GM23338 (cell line): ENCODE data around the gene TMEM44. TPM values are rescaled to one million over a fixed set of nuclear protein-coding genes. Genes with fewer than 3 reads are reported as not detected.

Source experiments
- ATAC-seq: fragments of 200-7000 bp; cut with Tn5 transposase; 3 replicates; pipeline ENCODE4 v1.9.1; 2020
- DNase-seq: peaks from one replicate; pipeline ENCODE4 v3.0.0-alpha.2; 2015; ENCODE audit warnings: low spot score
- H2AFZ ChIP-seq: fragments of 200-600 bp; sonication (generic); 2 replicates; pipeline ENCODE4 v1.8.0; 2016; ENCODE audit warnings: antibody characterized with exemption, mild to moderate bottlenecking, moderate library complexity
- H3F3A ChIP-seq: fragments of 200-600 bp; sonication (generic); replicated peaks from 2 replicates; pipeline ENCODE4 v1.8.0; 2017; ENCODE audit warnings: antibody characterized with exemption, mixed run types, low read depth
- H3K27ac ChIP-seq: fragments of 200-600 bp; sonication (generic); 2 replicates; pipeline ENCODE4 v1.6.1; 2016; ENCODE audit warnings: low read depth
- H3K27me3 ChIP-seq: fragments of 200-600 bp; sonication (generic); 2 replicates; pipeline ENCODE4 v1.8.0; 2016; ENCODE audit warnings: mild to moderate bottlenecking, mixed run types, moderate library complexity; ENCODE audit not compliant: insufficient read depth
- H3K36me3 ChIP-seq: fragments of 200-600 bp; sonication (generic); 2 replicates; pipeline ENCODE4 v1.8.0; 2016; ENCODE audit warnings: mild to moderate bottlenecking; ENCODE audit not compliant: insufficient read depth
- H3K4me1 ChIP-seq: fragments of 200-600 bp; sonication (generic); 2 replicates; pipeline ENCODE4 v1.8.0; 2016; ENCODE audit warnings: mild to moderate bottlenecking, moderate library complexity; ENCODE audit not compliant: insufficient read depth
- H3K4me2 ChIP-seq: fragments of 200-600 bp; sonication (generic); 2 replicates; pipeline ENCODE4 v1.7.1; 2017; ENCODE audit warnings: mixed run types
- H3K4me3 ChIP-seq: fragments of 200-600 bp; sonication (generic); 2 replicates; pipeline ENCODE4 v1.6.1; 2016; ENCODE audit warnings: mixed run types
- H3K79me2 ChIP-seq: fragments of 200-600 bp; sonication (generic); replicated peaks from 2 replicates; pipeline ENCODE4 v1.8.0; 2017; ENCODE audit warnings: mild to moderate bottlenecking; ENCODE audit not compliant: insufficient read depth
- H3K9me2 ChIP-seq: fragments of 200-600 bp; sonication (generic); 2 replicates; pipeline ENCODE4 v1.8.0; 2017; ENCODE audit not compliant: insufficient read depth
- H4K20me1 ChIP-seq: fragments of 200-600 bp; sonication (generic); replicated peaks from 2 replicates; pipeline ENCODE4 v1.8.0; 2017; ENCODE audit warnings: mild to moderate bottlenecking; ENCODE audit not compliant: insufficient read depth
- H3K27ac Mint-ChIP-seq: 2 replicates; pipeline ENCODE4 v1.8.0; 2020; ENCODE audit warnings: inconsistent platforms, mild to moderate bottlenecking, moderate library complexity, mixed read lengths
- H3K27me3 Mint-ChIP-seq: 3 replicates; pipeline ENCODE4 v1.8.0; 2022; ENCODE audit warnings: low read depth, mild to moderate bottlenecking, moderate library complexity, mixed read lengths, inconsistent platforms; ENCODE audit not compliant: insufficient read depth, poor library complexity
- H3K36me3 Mint-ChIP-seq: 3 replicates; pipeline ENCODE4 v1.8.0; 2021; ENCODE audit warnings: low read depth, mild to moderate bottlenecking, inconsistent platforms, moderate library complexity, mixed read lengths
- H3K4me1 Mint-ChIP-seq: 3 replicates; pipeline ENCODE4 v1.8.0; 2020; ENCODE audit warnings: mild to moderate bottlenecking, inconsistent platforms, mixed read lengths
- H3K4me3 Mint-ChIP-seq: 3 replicates; pipeline ENCODE4 v1.8.0; 2021; ENCODE audit warnings: moderate library complexity, mild to moderate bottlenecking, inconsistent platforms, mixed read lengths
- H3K9me3 Mint-ChIP-seq: 3 replicates; pipeline ENCODE4 v1.8.0; 2020; ENCODE audit warnings: moderate library complexity, mild to moderate bottlenecking, inconsistent platforms, mixed read lengths
- CREB1 ChIP-seq: fragments of 250-450 bp; sonication (Bioruptor Pico); IDR thresholded peaks from 2 replicates; pipeline ENCODE4 v1.5.0; 2020; ENCODE audit warnings: low read depth, mild to moderate bottlenecking, moderate library complexity
- CTCF ChIP-seq, 2 experiments: fragments of 200-600 bp in 1 of 2; sonication (generic) in 1 of 2; conservative IDR thresholded peaks; 2 replicates each; pipeline versions ENCODE4 v1.5.1 to v1.6.1; 2016 to 2017; ENCODE audit warnings: antibody characterized with exemption in 2 of 2, low read depth in 2 of 2, mild to moderate bottlenecking in 2 of 2, moderate library complexity in 1 of 2
- ETS1 ChIP-seq: IDR thresholded peaks from 2 replicates; pipeline ENCODE4 v1.6.1; 2016; ENCODE audit warnings: antibody characterized with exemption
- EZH2 ChIP-seq: fragments of 200-600 bp; sonication (generic); IDR thresholded peaks from one replicate; pipeline ENCODE4 v1.8.0; 2017; ENCODE audit warnings: antibody characterized with exemption, mild to moderate bottlenecking, low read depth; ENCODE audit not compliant: unreplicated experiment
- EZH2phosphoT487 ChIP-seq: fragments of 200-600 bp; sonication (generic); IDR thresholded peaks from one replicate; pipeline ENCODE4 v1.8.1; 2018; ENCODE audit warnings: antibody characterized with exemption; ENCODE audit not compliant: unreplicated experiment
- JUNB ChIP-seq: IDR thresholded peaks from one replicate; pipeline ENCODE4 v1.6.1; 2016; ENCODE audit warnings: antibody characterized with exemption; ENCODE audit not compliant: unreplicated experiment
- NANOG ChIP-seq: IDR thresholded peaks from 2 replicates; pipeline ENCODE4 v1.6.1; 2016; ENCODE audit warnings: antibody characterized with exemption, borderline replicate concordance
- POLR2AphosphoS5 ChIP-seq: IDR thresholded peaks from 2 replicates; pipeline ENCODE4 v1.6.1; 2016; ENCODE audit warnings: antibody characterized with exemption, low read depth
- REST ChIP-seq: IDR thresholded peaks from one replicate; pipeline ENCODE4 v1.6.1; 2018; ENCODE audit warnings: antibody characterized with exemption; ENCODE audit not compliant: unreplicated experiment
- STAT1 ChIP-seq: IDR thresholded peaks from one replicate; pipeline ENCODE4 v1.6.1; 2016; ENCODE audit warnings: antibody characterized with exemption; ENCODE audit not compliant: unreplicated experiment
- ZNF114 ChIP-seq: fragments of 250-450 bp; sonication (Bioruptor Pico); IDR thresholded peaks from 2 replicates; pipeline ENCODE4 v1.5.0; 2020; ENCODE audit warnings: mild to moderate bottlenecking, moderate library complexity
- ZNF331 ChIP-seq: fragments of 250-450 bp; sonication (Bioruptor Pico); IDR thresholded peaks from 2 replicates; pipeline ENCODE4 v1.5.0; 2020; ENCODE audit warnings: low read depth, mild to moderate bottlenecking, moderate library complexity
- polyA plus RNA-seq: library from polyadenylated mRNA; unstranded; fragments of >200 nt; fragmentation: Nextera tagmentation; extraction: Ambion mirVana; gene quantifications from 2 replicates; pipeline ENCODE4 v1.2.1, GENCODE V29; 2016
- total RNA-seq: library from RNA; depleted of rRNA; stranded (reverse); fragments of >200 nt; shearing (Covaris generic); gene quantifications from 2 replicates; pipeline ENCODE4 v1.2.3, GENCODE V29; 2014
- TF ChIP-seq, protein P1 (sequence below): fragments of 250-450 bp; sonication (Bioruptor Pico); IDR thresholded peaks from 2 replicates; pipeline ENCODE4 v1.5.0; 2020; ENCODE audit warnings: mild to moderate bottlenecking, moderate library complexity

The TMEM44 gene
- total and polyA plus RNA-seq, 2 experiments from 2014 or later, result 10.0 to 10.5 TPM

- Mint-ChIP-seq H3K27ac (no peak overlapping the region), H3K9me3 (no peaks in the 10 kb centered on the region; the same call in 2 of the 3 replicates), H3K4me1 (peaks cover 11% of the 10 kb centered on the region), H3K27me3 (no peaks in the 10 kb centered on the region), H3K36me3 (peaks cover 68% of the 10 kb centered on the region), H3K4me3 (no peak overlapping the region)
- Histone ChIP-seq H3K4me2 (no peak overlapping the region), H3K4me3 (no peak overlapping the region), H3K9me2 (no peaks in the 10 kb centered on the region), H3K4me1 (peaks cover 11% of the 10 kb centered on the region; the same call in 1 of the 2 replicates), H3K27me3 (no peaks in the 10 kb centered on the region), H3F3A (no peaks in the 10 kb centered on the region), H4K20me1 (peaks cover 12% of the 10 kb centered on the region), H3K79me2 (peaks cover 35% of the 10 kb centered on the region), H3K36me3 (peaks cover 32% of the 10 kb centered on the region), H3K27ac (no peak overlapping the region), H2AFZ (no peak overlapping the region)
- TF ChIP-seq ZNF114 (CRISPR knock-in tag) (no peak), STAT1 (no peak), ZNF331 (CRISPR knock-in tag) (no peak), ETS1 (no peak), JUNB (no peak), REST (no peak), NANOG (no peak), EZH2 (no peak), CREB1 (CRISPR knock-in tag) (no peak), CTCF (conservative IDR thresholded peaks at IDR 0.05; ENCODE audit: low read depth in 2 of 2) (no peak), POLR2AphosphoS5 (no peak), EZH2phosphoT487 (no peak)
- TF ChIP-seq, protein P1, sequence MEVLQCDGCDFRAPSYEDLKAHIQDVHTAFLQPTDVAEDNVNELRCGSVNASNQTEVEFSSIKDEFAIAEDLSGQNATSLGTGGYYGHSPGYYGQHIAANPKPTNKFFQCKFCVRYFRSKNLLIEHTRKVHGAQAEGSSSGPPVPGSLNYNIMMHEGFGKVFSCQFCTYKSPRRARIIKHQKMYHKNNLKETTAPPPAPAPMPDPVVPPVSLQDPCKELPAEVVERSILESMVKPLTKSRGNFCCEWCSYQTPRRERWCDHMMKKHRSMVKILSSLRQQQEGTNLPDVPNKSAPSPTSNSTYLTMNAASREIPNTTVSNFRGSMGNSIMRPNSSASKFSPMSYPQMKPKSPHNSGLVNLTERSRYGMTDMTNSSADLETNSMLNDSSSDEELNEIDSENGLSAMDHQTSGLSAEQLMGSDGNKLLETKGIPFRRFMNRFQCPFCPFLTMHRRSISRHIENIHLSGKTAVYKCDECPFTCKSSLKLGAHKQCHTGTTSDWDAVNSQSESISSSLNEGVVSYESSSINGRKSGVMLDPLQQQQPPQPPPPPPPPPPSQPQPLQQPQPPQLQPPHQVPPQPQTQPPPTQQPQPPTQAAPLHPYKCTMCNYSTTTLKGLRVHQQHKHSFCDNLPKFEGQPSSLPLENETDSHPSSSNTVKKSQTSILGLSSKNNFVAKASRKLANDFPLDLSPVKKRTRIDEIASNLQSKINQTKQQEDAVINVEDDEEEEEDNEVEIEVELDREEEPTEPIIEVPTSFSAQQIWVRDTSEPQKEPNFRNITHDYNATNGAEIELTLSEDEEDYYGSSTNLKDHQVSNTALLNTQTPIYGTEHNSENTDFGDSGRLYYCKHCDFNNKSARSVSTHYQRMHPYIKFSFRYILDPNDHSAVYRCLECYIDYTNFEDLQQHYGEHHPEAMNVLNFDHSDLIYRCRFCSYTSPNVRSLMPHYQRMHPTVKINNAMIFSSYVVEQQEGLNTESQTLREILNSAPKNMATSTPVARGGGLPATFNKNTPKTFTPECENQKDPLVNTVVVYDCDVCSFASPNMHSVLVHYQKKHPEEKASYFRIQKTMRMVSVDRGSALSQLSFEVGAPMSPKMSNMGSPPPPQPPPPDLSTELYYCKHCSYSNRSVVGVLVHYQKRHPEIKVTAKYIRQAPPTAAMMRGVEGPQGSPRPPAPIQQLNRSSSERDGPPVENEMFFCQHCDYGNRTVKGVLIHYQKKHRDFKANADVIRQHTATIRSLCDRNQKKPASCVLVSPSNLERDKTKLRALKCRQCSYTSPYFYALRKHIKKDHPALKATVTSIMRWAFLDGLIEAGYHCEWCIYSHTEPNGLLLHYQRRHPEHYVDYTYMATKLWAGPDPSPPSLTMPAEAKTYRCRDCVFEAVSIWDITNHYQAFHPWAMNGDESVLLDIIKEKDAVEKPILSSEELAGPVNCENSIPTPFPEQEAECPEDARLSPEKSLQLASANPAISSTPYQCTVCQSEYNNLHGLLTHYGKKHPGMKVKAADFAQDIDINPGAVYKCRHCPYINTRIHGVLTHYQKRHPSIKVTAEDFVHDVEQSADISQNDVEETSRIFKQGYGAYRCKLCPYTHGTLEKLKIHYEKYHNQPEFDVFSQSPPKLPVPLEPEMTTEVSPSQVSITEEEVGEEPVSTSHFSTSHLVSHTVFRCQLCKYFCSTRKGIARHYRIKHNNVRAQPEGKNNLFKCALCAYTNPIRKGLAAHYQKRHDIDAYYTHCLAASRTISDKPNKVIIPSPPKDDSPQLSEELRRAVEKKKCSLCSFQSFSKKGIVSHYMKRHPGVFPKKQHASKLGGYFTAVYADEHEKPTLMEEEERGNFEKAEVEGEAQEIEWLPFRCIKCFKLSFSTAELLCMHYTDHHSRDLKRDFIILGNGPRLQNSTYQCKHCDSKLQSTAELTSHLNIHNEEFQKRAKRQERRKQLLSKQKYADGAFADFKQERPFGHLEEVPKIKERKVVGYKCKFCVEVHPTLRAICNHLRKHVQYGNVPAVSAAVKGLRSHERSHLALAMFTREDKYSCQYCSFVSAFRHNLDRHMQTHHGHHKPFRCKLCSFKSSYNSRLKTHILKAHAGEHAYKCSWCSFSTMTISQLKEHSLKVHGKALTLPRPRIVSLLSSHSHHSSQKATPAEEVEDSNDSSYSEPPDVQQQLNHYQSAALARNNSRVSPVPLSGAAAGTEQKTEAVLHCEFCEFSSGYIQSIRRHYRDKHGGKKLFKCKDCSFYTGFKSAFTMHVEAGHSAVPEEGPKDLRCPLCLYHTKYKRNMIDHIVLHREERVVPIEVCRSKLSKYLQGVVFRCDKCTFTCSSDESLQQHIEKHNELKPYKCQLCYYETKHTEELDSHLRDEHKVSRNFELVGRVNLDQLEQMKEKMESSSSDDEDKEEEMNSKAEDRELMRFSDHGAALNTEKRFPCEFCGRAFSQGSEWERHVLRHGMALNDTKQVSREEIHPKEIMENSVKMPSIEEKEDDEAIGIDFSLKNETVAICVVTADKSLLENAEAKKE, result no peak
- ATAC-seq (no peak), DNase-seq (no peak)
These were observed 24.2 kb upstream of the TMEM44 start for GRCh38 chr3:194657439-194657838.
